IMR-90 (cell line): ENCODE results near the gene CCN2. TPM values are rescaled to one million over a fixed set of nuclear protein-coding genes. Genes with fewer than 3 reads are reported as not detected.

ENCODE experiments used
- ATAC-seq: fragments of 200-7000 bp; cut with Tn5 transposase; 2 replicates; pipeline ENCODE4 v1.9.1; 2020; ENCODE audit warnings: low read depth, mild to moderate bottlenecking, moderate library complexity
- BruUV-seq: library from RNA; stranded (reverse); fragments of 400-500 nt; replicated peaks from 2 replicates; lab custom pipeline; 2021; lab: Mats Ljungman, UMichigan
- CTCF ChIA-PET: fragments of 300-600 bp; formaldehyde crosslinking; extraction: SDS; loops from one replicate; lab custom pipeline; 2021; ENCODE audit warnings: antibody characterized with exemption; lab: Yijun Ruan, JAX
- POLR2A ChIA-PET: fragments of 300-600 bp; sonication (Branson Sonifier 250); formaldehyde crosslinking; loops from one replicate; lab custom pipeline; 2022; ENCODE audit warnings: antibody characterized with exemption; ENCODE audit not compliant: unreplicated experiment; lab: Charles Lee
- DNase-seq: peaks from one replicate; pipeline ENCODE4 v3.0.0; 2013
- H2AFZ ChIP-seq: replicated peaks from 2 replicates; pipeline ENCODE3; 2013; ENCODE audit warnings: low read length, mild to moderate bottlenecking; ENCODE audit not compliant: poor library complexity
- H2AK5ac ChIP-seq: 2 replicates; pipeline ENCODE4 v1.6.1; 2013; ENCODE audit warnings: low read depth, low read length, inconsistent platforms
- H2AK9ac ChIP-seq: replicated peaks from 2 replicates; pipeline ENCODE3; 2013; ENCODE audit warnings: mild to moderate bottlenecking, low read depth, low read length, moderate library complexity; ENCODE audit not compliant: poor library complexity
- H2BK120ac ChIP-seq: 2 replicates; pipeline ENCODE4 v1.6.1; 2013; ENCODE audit warnings: low read depth, low read length, inconsistent platforms
- H2BK15ac ChIP-seq: 3 replicates; pipeline ENCODE4 v1.6.1; 2013; ENCODE audit warnings: low read depth, low read length, inconsistent platforms
- H2BK20ac ChIP-seq: 2 replicates; pipeline ENCODE4 v1.6.1; 2013; ENCODE audit warnings: low read depth, mild to moderate bottlenecking, inconsistent platforms, low read length, moderate library complexity
- H2BK5ac ChIP-seq: 2 replicates; pipeline ENCODE4 v1.6.1; 2013; ENCODE audit warnings: mild to moderate bottlenecking, low read depth, low read length, inconsistent platforms; ENCODE audit not compliant: poor library complexity, severe bottlenecking
- H3K14ac ChIP-seq: replicated peaks from 2 replicates; pipeline ENCODE4 v1.6.1; 2013; ENCODE audit warnings: low read depth, low read length, inconsistent platforms
- H3K18ac ChIP-seq: 2 replicates; pipeline ENCODE4 v1.6.1; 2013; ENCODE audit warnings: low read depth, low read length, control low read depth
- H3K23ac ChIP-seq: 2 replicates; pipeline ENCODE4 v1.6.1; 2013; ENCODE audit warnings: low read depth, low read length, inconsistent platforms
- H3K27ac ChIP-seq: 2 replicates; pipeline ENCODE4 v1.5.1; 2013; ENCODE audit warnings: mild to moderate bottlenecking, control low read depth, low read length; ENCODE audit not compliant: insufficient read depth
- H3K27me3 ChIP-seq: 2 replicates; pipeline ENCODE4 v1.6.1; 2013; ENCODE audit warnings: low read length; ENCODE audit not compliant: control insufficient read depth, insufficient read depth
- H3K36me3 ChIP-seq: 2 replicates; pipeline ENCODE4 v1.6.1; 2013; ENCODE audit warnings: low read length, mixed read lengths; ENCODE audit not compliant: control insufficient read depth, insufficient read depth
- H3K4ac ChIP-seq: 2 replicates; pipeline ENCODE4 v1.6.1; 2013; ENCODE audit warnings: low read depth, low read length, inconsistent platforms
- H3K4me1 ChIP-seq: 2 replicates; pipeline ENCODE4 v1.6.1; 2013; ENCODE audit warnings: low read length, mixed read lengths; ENCODE audit not compliant: control insufficient read depth, insufficient read depth
- H3K4me2 ChIP-seq: 2 replicates; pipeline ENCODE4 v1.6.1; 2013; ENCODE audit warnings: low read depth, mild to moderate bottlenecking, control low read depth, low read length, moderate library complexity
- H3K4me3 ChIP-seq: 2 replicates; pipeline ENCODE4 v1.5.1; 2013; ENCODE audit warnings: low read depth, mild to moderate bottlenecking, control low read depth, low read length, moderate library complexity; ENCODE audit not compliant: insufficient read depth
- H3K56ac ChIP-seq: 2 replicates; pipeline ENCODE4 v1.6.1; 2013; ENCODE audit warnings: low read length, inconsistent platforms; ENCODE audit not compliant: insufficient read depth; ENCODE audit errors: extremely low read depth
- H3K79me1 ChIP-seq, 2 experiments: 2 replicates each; pipeline ENCODE4 v1.6.1; 2013; ENCODE audit warnings: low read length in 2 of 2, inconsistent platforms in 1 of 2, low read depth in 1 of 2
- H3K9ac ChIP-seq: 2 replicates; pipeline ENCODE4 v1.6.1; 2013; ENCODE audit warnings: low read depth, low read length, control low read depth
- H3K9me1 ChIP-seq: 2 replicates; pipeline ENCODE4 v1.6.1; 2013; ENCODE audit warnings: low read length, inconsistent platforms; ENCODE audit not compliant: insufficient read depth
- H3K9me3 ChIP-seq: 2 replicates; pipeline ENCODE4 v1.6.1; 2013; ENCODE audit warnings: low read length; ENCODE audit not compliant: control insufficient read depth, insufficient read depth
- H4K20me1 ChIP-seq: 2 replicates; pipeline ENCODE4 v1.6.1; 2013; ENCODE audit warnings: low read length, inconsistent platforms; ENCODE audit not compliant: insufficient read depth
- H4K5ac ChIP-seq: 2 replicates; pipeline ENCODE4 v1.6.1; 2013; ENCODE audit warnings: mild to moderate bottlenecking, low read depth, low read length, control low read depth
- H4K8ac ChIP-seq, 2 experiments: 2 replicates each; pipeline ENCODE4 v1.6.1; 2013; ENCODE audit warnings: low read depth in 2 of 2, low read length in 2 of 2, control low read depth in 1 of 2, inconsistent platforms in 1 of 2
- H4K91ac ChIP-seq: 2 replicates; pipeline ENCODE4 v1.6.1; 2013; ENCODE audit warnings: low read depth, low read length, inconsistent platforms; ENCODE audit not compliant: insufficient read depth
- BHLHE40 ChIP-seq: fragments of 150-350 bp; IDR thresholded peaks from 2 replicates; pipeline ENCODE4 v1.6.1; 2016; ENCODE audit warnings: mild to moderate bottlenecking, low read depth, low read length
- CEBPB ChIP-seq: IDR thresholded peaks from 2 replicates; pipeline ENCODE4 v1.6.1; 2012; ENCODE audit warnings: low read depth, low read length, improper control_type of control experiment
- CHD1 ChIP-seq: IDR thresholded peaks from 2 replicates; pipeline ENCODE4 v1.6.1; 2012; ENCODE audit warnings: low read depth, low read length, improper control_type of control experiment
- FOS ChIP-seq: fragments of 150-350 bp; IDR thresholded peaks from 2 replicates; pipeline ENCODE4 v1.6.1; 2016; ENCODE audit warnings: low read depth, low read length
- MAZ ChIP-seq: IDR thresholded peaks from 2 replicates; pipeline ENCODE4 v1.6.1; 2012; ENCODE audit warnings: low read depth, mild to moderate bottlenecking, low read length, improper control_type of control experiment, moderate library complexity, borderline replicate concordance
- MXI1 ChIP-seq: IDR thresholded peaks from 2 replicates; pipeline ENCODE4 v1.6.1; 2012; ENCODE audit warnings: low read depth, mild to moderate bottlenecking, low read length, moderate library complexity, borderline replicate concordance
- NFE2L2 ChIP-seq: fragments of 150-350 bp; IDR thresholded peaks from 2 replicates; pipeline ENCODE4 v1.6.1; 2016; ENCODE audit warnings: low read depth, mild to moderate bottlenecking, low read length
- POLR2A ChIP-seq: IDR thresholded peaks from 2 replicates; pipeline ENCODE4 v1.6.1; 2012; ENCODE audit warnings: mild to moderate bottlenecking, low read depth, low read length
- RAD21 ChIP-seq: IDR thresholded peaks from 2 replicates; pipeline ENCODE4 v1.6.1; 2012; ENCODE audit warnings: low read length, improper control_type of control experiment
- RFX5 ChIP-seq: IDR thresholded peaks from 2 replicates; pipeline ENCODE4 v1.8.0; 2012; ENCODE audit warnings: low read depth, mild to moderate bottlenecking, low read length, moderate library complexity
- USF2 ChIP-seq: fragments of 150-350 bp; IDR thresholded peaks from 2 replicates; pipeline ENCODE4 v1.6.1; 2017; ENCODE audit warnings: mild to moderate bottlenecking, antibody characterized with exemption, low read length, low read depth
- WGBS, 2 experiments: methylation state at CpG; one replicate each; pipeline versions ENCODE4 v1.1.5 to v1.1.7; 2013; ENCODE audit warnings: missing lambda C conversion rate in 2 of 2; ENCODE audit not compliant: insufficient read length in 1 of 2; ENCODE audit errors: extremely low coverage in 2 of 2; 5-methylcytosine and 5-hydroxymethylcytosine counted together
- dilution Hi-C: fragments of 300-500 bp; cut with HindIII; formaldehyde crosslinking; loops from one replicate; pipeline ENCODE4 v1.14.3; 2018; ENCODE audit warnings: low sequenced_read_pairs; ENCODE audit not compliant: unreplicated experiment
- in situ Hi-C: fragments of 300-500 bp; cut with MboI; formaldehyde crosslinking; loops from 3 replicates; pipeline ENCODE4 v1.14.3; 2019; ENCODE audit warnings: low sequenced_read_pairs, inconsistent platforms, mixed read lengths
- intact Hi-C: fragments of 100-400 bp; cut with micrococcal nuclease; formaldehyde crosslinking; loops from 2 replicates; pipeline ENCODE4 v1.10.0; 2022
- polyA plus RNA-seq, 3 experiments: library from polyadenylated mRNA; depleted of rRNA; stranded (reverse); fragments of >200 nt; gene quantifications; 2 replicates each; pipeline ENCODE4 v1.2.3, GENCODE V29; 2012; ENCODE audit warnings: low replicate concordance in 1 of 3
- total RNA-seq: library from RNA; depleted of rRNA; stranded (reverse); fragments of >200 nt; gene quantifications from 2 replicates; pipeline ENCODE4 v1.2.3, GENCODE V29; 2012

The CCN2 gene
- total and polyA plus RNA-seq, 2 of the 4 experiments (the other 2 are of a cell fraction) = 148 to 1,205 TPM

- H3K4me2 ChIP-seq = peak overlapping the region; percentile 4
- peak; percentile 84 for DNase-seq
These were observed 3.9 kb downstream of the CCN2 start for GRCh38 chr6:131946992-131947955.

More at GRCh38 chr6:131946992-131947955, 3.9 kb downstream of the CCN2 start:
- dilution Hi-C loops (no loop called here), intact Hi-C loops (no loop called here), in situ Hi-C loops (no loop called here)
- TF ChIP-seq CEBPB (peak; percentile 37; the same call in 1 of the 2 replicates), CHD1 (peak; percentile 88; the same call in 1 of the 2 replicates), RAD21 (no peak), FOS (no peak), BHLHE40 (peak; percentile 35), NFE2L2 (peak; percentile 46; the same call in 1 of the 2 replicates), RFX5 (no peak), USF2 (peak; percentile 32; the same call in 1 of the 2 replicates), POLR2A (peak; percentile 85), MXI1 (no peak), MAZ (peak; percentile 74; the same call in 1 of the 2 replicates)
- Histone ChIP-seq H4K5ac (no peak overlapping the region), H3K4me3 (peak overlapping the region; percentile 8; the same call in 1 of the 2 replicates), H3K36me3 (peaks cover 16% of the 10 kb centered on the region), H3K4ac (no peak overlapping the region), H2BK5ac (no peak overlapping the region), H4K8ac (no peak overlapping the region), H2AK9ac (no peak overlapping the region), H3K18ac (no peak overlapping the region), H4K20me1 (peaks cover 47% of the 10 kb centered on the region), H2AK5ac (no peak overlapping the region), H4K91ac (no peak overlapping the region), H2AFZ (no peak overlapping the region), H3K9me3 (no peaks in the 10 kb centered on the region), H3K79me1 (peaks cover 0 to 22% of the 10 kb centered on the region in 2 experiments; a peak in 2 of 4 replicates), H2BK20ac (no peak overlapping the region), H2BK15ac (no peak overlapping the region), H3K27me3 (no peaks in the 10 kb centered on the region), H3K9me1 (0 out of 2 replicates have a peak, but pooled peaks cover 2% of the 10 kb centered on the region), H2BK120ac (no peak overlapping the region), H3K27ac (peak overlapping the region; percentile 16; the same call in 1 of the 2 replicates), H3K56ac (no peak overlapping the region), H3K23ac (no peak overlapping the region), H3K14ac (no peak overlapping the region), H3K4me1 (peaks cover 3% of the 10 kb centered on the region), H3K9ac (no peak overlapping the region)
- no peak for ATAC-seq
- CTCF ChIA-PET = interaction anchor here (0.8 kb wide), 1 partner anchor 333 kb away, joined by 3 read pairs; no protein-coding TSS in a partner anchor
- POLR2A ChIA-PET = interaction anchor here (0.6 to 2.2 kb wide), 8 partner anchors 9 to 1700 kb away, joined by 3 to 7 read pairs (median 3); no protein-coding TSS in a partner anchor
- WGBS, 2 experiments = 60% methylated on average over 1 of the region's 6 CpGs; no CpG with 5 or more reads in 1 of the 2 experiments
- no TSS peak for BruUV-seq
